HPDE6-E6E7 (cell line): ENCODE measurements around the gene RASGEF1C.

ENCODE experiments used
- DNase-seq: peaks from one replicate; pipeline ENCODE4 v3.0.0; 2011; ENCODE audit warnings: missing footprints; ENCODE audit errors: extremely low spot score

RASGEF1C gene

GRCh38 chr5:180053061-180053602, 155.9 kb downstream of the RASGEF1C start:
- no peak for DNase-seq

GRCh38 chr5:180052211-180052818, 156.7 kb downstream of the RASGEF1C start:
- no peak for DNase-seq
